ENCODE data around the gene PHF21B.

DNA sequence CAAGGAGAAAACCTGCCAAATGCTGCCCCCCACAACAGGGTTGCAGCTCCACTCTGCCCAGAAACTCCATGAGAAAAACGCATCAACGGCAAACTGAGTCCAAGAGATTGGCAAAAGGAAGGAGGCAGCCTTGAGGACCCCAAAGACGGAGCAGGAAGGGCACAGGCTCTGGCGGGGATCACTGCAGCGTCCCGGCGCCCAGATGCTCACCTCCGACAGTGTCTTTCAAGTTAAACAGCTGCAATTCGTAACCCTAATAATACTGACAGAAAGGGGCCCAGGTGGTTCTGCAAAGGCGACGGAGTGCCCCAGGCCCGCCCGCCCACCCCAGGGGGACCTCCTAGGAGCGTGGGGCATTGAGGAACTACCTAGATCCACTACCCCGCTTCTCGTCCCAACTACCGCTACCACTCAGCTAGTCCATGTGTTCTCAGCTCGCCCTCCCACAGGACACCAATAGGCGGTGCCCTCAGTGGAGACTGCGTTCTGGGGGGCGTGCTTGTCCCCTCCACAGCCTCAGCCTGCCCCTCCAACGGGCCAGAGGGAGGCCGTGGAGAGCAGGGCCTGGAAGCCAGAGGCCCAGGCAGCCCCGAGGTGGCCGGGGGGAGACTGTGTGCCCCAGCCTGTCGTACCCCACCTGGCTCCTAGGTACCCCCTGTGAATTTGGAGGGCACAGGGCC, 127.4 kb downstream of the PHF21B start:
- no peak for TF ChIP-seq GATA2 (IDR thresholded peaks at IDR 0.05; ENCODE audit: low read depth, low read length)
- TF ChIP-seq GATA3 (IDR thresholded peaks at IDR 0.05; ENCODE audit: low read depth, low read length), result no peak

All from SH-SY5Y (cell line).